Mesenteric fat pad (tissue), 1 donor: ENCODE results near the gene NCAPD2. TPM values are rescaled to one million over a fixed set of nuclear protein-coding genes. Genes with fewer than 3 reads are reported as not detected.
"Not testable (repeated sequence)": the region's sequence is repeated elsewhere in the genome, so short reads cannot be mapped to it uniquely, and the experiment has no call there.

Source experiments
- DNase-seq: peaks from one replicate; pipeline ENCODE4 v3.0.0-alpha.2; 2020; ENCODE audit warnings: low spot score
- total RNA-seq: library from RNA; stranded (reverse); fragmentation: NEBNext Ultra II Directional; extraction: Animal tissue kit (Norgen Biotek cat#: 25700); gene quantifications from one replicate; pipeline ENCODE4 v1.2.1, GENCODE V29; 2021
- donor health status: DM: yes; HTN: yes; CAD: no.

NCAPD2 gene
- total RNA-seq, 1 donor from 2014 or later: 12.8 TPM

DNA sequence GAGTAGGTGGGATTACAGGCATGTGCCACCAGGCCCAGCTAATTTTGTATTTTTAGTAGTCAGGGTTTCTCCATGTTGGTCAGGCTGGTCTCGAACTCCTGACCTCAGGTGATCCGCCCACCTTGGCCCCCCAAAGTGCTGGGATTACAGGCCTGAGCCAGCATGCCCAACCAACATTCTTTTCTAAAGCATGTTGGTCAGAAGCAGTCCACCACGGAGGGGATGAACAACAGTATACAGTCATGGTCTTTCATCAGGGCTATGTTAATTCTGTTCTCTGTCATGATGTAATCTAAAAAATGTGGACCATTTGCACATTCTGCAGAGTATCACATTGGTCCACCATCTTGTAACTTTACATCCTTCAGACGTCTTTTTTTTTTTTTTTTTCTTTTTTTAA lies 4.5 kb upstream of the NCAPD2 start:
- DNase-seq: no peak

DNA sequence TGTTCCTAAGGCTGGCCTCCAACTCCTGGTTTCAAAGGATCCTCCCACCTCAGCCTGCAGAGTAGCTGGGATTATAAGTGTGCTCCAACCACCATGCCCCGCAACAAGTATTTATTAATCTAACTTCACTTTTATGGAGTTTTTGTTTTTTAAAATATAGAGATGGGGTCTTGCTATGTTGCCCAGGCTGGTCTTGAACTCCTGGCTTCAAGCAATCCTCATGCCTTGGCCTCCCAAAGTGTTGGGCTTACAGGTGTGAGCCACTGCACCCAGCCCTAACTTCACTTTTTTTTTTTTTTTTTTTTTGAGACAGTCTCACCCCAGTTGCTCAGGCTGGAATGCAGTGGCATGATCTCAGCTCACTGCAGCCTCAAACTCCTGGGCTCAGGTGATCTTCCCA lies 3.2 kb upstream of the NCAPD2 start:
- not testable (repeated sequence) for DNase-seq

DNA sequence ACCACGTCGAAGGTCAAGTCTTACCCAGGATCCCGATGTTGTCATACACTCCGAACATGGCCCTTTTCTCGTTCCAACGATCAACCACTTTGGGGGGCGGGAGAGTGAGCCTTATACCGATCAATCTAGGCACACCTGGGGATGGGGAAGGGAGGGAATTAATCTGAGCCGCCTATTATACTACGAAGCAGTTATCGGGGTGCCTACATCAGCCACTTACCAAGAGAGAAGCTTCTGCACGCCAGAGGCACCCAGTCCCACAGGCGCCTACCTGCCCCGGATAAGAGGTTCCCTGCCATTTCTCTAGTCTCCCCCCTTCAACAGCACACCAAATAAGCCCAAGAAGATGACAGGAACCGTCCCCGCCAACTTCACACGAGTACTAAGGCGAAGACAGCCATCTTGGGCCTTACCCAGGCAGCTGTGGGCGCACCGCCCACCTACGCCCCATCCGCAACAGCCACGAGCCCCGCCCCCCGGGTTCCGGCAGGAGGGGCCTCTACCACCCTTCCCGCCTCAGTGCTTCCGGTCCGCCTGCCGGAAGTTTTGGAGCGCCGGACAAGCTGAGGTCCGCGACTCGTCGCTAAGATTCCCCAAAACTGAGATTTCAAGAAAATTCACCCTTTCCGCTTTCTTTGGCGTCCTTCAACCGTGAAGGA lies 935 bp upstream of the NCAPD2 start, which contains the start of gene MRPL51:
TSS of gene MRPL51 (minus strand) at position 425 of the 659 bp plus-strand sequence. CDS start at position 299, 126 bp downstream.
- DNase-seq: peak; percentile 99

DNA sequence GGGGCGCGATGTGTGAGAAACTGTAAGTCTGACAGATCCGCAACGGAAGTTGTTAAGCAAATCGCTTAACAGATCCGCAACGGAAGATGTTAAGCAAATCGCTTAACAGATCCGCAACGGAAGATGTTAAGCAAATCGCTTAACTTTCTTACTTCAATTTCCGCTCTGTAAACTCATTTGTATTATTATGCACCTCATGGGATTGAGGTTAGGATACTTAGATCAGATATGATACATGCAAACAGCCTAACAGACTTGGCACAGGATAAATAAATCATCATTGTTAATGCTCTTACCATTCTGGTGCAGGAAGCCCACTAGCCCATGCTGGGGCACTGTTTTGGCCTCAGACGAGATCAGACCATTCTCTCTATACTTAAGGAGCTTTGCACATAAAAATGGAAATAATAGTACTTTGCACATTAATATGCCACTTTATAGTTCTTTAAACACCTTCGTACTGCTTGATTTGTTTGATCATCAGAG lies 399 bp downstream of the NCAPD2 start:
- DNase-seq: no peak

DNA sequence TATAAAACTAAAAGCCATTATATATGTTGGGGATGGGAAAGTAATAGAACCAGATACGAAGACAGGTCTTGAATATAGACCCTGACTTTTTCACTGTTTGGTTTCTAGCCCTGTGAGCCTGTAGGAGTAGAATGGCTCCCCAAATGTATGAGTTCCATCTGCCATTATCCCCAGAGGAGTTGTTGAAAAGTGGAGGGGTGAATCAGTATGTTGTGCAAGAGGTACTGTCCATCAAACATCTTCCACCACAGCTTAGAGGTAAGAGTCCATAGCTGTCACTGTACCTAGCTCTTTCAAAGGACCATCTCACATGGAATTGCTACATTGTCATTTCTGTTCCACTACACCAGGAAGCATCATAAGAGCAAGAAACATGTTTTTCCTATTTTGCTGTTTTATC lies 1.1 kb downstream of the NCAPD2 start:
- DNase-seq: no peak

DNA sequence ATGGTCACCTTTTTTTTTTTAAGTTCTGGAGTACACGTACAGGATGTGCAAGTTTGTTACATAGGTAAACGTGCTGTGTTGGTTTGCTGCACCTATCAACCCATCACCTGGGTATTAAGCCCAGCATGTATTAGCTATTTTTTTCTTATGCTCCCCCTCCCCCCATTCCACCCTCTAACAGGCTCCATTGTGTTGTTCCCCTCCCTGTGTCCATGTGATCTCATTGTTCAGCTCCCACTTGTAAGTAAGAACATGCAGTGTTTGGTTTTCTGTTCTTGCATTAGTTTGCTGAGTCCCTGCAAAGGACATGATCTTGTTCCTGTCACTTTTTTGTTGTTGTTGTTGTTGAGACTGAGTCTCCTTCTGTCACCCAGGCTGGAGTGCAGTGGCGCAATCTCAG lies 3.4 kb downstream of the NCAPD2 start:
- DNase-seq: not testable (repeated sequence)

DNA sequence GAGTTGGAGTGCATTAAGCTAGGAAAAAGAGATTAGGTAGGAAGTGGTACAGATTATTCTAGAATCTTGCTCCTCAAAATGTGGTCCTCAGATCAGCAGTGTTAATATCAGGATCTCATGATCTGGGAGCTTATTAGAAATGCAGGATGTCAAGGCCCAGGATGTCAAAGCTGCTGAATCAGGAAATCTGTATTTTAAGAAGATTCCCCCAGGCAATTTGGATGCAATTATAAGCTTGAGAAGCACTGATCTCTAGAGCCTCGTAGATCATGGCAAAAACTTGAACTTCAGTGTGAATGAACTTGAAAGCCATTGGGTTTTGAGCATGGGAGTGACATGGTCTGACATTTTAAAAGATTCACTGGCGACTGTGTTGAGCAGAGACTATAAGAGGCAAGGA lies 6.6 kb downstream of the NCAPD2 start:
- no peak for DNase-seq

DNA sequence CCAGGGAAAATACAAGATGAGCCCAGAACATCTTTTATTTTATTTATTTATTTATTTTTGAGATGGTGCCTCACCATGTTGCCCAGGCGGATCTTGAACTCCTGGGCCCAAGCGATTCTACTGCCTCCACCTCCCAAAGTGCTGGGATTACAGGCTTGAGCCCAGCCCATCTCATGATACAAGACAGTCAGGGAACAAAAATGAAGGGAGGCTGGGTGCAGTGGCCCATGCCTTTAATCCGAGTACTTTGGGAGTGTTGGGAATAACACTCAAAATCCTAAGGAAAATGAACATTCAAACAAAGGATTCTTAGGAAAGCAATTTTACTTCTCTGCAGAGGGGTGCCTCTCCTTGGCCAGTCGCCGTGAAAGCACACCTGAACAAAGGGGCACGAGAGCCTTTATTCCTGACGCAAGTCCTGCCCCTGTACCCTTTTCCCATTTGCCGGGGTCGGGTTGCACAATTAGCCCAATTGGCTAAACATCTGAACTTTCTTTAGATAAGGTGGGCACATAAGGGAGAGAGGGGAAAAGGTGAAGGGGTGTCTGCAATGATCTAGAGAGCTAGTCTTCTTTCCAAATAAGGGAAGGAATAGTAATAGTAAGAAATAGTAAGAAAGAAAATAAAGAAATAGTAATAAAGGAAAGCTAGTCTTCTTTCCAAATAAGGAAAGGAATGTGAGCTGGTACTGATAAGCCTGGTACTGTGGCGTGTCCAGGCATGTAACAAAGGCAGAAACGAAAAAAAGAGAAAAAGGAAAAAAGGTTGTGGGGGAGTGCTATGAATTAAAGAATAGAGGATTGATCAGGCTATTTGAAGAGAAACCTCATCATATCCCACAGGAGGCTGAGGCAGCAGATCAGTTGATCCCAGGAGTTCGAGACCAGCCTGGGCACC lies 13.4 kb downstream of the NCAPD2 start:
- DNase-seq: peak; percentile 49

DNA sequence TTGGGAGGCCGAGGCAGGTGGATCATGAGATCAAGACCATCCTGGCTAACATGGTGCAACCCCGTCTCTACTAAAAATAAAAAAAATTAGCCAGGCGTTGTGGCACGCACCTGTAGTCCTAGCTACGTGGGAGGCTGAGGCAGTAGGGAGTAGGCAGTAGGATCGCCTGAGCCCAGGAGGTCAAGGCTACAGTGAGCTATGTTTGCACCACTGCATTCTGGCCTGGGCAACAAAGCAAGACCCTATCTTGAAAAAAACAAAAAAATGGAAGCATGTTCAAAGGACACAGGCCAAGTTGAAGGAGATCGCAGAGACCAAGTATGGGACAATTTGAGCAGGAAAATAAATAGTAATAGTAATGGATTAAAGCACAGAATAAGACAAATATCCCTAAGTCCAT lies 14.2 kb downstream of the NCAPD2 start:
- no peak for DNase-seq

DNA sequence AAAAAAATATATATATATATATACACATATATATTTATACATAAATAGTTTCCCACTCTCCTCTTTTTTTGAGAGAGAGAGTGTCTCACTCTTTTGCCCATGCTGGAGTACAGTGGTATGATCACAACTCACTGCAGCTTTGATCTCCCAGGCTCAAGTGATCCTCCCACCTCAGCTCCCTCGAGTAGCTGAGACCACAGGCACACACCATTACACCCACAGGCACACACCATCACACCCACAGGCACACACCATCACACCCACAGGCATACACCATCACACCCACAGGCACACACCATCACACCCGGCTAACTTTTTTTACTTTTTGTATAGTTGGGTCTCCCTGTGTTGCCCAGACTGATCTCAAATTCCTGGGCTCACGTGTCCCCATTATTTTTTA lies 26.3 kb downstream of the NCAPD2 start:
- DNase-seq: no peak

DNA sequence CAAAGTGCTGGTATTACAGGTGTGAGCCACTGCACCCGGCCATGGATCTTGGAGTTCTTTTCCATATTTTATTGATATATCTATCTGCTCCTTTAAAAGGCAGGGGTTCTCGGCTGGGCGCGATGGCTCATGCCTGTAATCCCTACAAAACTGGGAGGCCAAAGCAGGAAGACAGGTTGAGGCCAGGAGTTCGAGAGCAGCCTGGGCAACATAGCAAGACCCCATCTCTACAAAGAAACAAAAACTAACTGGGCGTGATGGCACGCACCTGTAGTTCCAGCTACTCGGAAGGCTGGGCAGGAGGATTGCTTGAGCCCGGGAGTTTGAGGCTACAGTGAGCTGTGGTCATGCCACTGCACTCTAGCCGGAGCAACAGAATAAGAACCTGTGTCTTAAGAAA lies 28.3 kb downstream of the NCAPD2 start:
- DNase-seq: no peak

DNA sequence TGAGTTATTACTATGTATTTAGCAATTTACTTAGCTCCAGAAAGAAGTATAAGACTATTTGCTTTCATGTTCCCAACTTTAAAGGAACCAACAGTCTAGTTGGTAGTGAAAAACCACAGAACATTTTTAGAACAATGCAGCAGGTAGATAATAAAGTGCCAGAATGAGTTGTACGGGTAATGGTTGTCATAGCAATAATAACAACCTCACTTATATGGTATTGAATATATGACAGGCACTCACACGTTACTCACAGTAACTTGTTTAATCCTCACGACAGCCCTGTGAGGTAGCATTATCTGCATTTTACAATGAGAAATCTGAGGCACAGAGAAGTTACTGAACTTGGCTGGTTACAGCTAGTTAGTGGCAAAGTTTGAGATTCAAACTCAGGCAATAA lies 29.8 kb downstream of the NCAPD2 start:
- DNase-seq: no peak

DNA sequence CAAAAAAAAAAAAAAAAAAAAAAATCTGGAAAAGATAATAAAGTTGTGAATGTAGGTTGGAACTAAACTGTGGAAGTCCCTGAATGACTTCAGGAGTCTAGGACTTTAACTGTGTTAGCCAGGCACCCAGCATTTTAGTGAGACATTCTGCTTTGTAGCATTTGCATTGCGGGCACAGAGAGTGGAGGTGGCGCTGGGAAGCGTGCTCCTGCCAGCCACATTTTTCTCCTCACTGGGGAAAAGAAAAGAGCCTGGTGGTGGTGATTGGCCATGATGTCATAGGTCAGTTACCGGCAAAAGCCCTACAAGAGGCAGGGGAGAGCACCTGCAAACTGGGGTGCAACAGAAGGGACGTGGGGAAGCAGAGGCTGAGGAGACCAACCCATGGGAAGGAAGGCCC lies 30.7 kb downstream of the NCAPD2 start:
- DNase-seq: no peak

DNA sequence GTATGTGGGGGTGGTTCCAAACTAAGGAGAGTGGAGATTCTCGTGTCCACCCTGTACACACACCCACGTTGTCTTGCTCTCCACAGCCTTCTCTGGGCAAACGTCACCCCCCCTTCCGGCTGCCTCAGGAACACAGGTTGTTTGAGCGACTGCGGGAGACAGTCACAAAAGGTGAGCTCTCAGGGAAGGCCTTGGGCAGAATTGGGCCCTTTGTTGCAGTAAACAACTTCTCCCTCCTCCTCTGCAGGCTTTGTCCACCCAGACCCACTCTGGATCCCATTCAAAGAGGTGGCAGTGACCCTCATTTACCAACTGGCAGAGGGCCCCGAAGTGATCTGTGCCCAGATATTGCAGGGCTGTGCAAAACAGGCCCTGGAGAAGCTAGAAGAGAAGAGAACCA lies 32.3 kb downstream of the NCAPD2 start:
- no peak for DNase-seq

DNA sequence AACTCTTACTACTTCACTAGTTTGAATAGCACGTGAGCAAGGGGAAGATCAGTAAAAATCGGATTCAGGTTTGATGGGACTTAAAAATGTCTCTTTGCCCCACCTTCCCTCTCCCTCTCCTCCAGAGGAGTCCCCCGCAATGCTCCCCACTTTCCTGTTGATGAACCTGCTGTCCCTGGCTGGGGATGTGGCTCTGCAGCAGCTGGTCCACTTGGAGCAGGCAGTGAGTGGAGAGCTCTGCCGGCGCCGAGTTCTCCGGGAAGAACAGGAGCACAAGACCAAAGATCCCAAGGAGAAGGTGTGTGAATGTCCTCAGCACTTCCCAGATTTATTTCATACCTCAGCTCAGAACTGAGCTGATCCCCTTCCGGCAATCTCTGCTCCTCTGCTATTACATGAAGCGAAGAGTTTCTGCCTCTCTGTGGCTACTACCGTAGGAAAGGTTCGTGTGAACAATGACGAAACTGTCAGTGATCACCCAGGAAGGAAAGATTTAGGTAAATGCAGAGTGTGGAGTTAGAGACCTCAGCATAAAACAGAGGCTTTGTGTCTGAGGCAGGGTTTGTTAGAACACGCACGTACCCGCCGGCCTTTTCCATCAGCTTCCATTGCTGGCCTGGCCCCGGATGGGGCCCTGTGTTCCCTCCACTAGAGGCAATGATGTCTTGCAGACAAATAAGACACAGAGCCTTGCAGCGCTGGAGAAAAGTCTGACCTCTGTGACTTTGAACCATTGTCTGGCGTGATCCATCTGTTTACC lies 33.0 kb downstream of the NCAPD2 start:
- no peak for DNase-seq

DNA sequence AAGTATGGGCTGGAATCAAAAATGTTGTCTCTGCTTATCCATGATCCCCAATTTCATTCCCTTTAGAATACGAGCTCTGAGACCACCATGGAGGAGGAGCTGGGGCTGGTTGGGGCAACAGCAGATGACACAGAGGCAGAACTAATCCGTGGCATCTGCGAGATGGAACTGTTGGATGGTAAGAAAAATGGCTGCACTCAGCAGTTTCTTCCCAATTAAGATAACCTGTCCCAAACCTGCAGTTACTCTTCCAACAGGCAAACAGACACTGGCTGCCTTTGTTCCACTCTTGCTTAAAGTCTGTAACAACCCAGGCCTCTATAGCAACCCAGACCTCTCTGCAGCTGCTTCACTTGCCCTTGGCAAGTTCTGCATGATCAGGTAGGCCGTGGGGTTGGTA lies 33.8 kb downstream of the NCAPD2 start:
- DNase-seq: no peak

DNA sequence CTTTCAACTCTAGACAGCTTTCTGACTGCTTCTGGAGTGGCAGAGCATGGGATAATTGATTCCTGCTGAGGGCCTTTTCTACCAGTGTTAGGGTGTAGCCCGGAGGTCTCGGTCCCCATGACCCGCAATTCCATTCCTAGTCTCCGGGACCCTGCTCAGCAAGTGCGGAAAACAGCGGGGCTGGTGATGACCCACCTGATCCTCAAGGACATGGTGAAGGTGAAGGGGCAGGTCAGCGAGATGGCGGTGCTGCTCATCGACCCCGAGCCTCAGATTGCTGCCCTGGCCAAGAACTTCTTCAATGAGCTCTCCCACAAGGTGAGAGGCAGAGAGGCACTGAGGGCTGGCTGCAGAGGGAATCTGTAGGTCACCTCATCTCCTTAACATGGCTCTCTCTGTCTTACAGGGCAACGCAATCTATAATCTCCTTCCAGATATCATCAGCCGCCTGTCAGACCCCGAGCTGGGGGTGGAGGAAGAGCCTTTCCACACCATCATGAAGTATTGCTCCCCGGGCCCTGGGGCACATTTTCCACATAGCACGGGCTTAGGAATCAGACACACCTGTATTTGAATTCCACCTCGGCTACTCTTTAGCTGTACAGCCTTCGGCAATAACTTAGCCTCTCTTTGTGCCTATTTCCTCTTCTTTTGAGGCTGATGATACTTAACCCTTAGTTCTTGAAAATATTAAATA lies 34.8 kb downstream of the NCAPD2 start:
- DNase-seq: no peak

DNA sequence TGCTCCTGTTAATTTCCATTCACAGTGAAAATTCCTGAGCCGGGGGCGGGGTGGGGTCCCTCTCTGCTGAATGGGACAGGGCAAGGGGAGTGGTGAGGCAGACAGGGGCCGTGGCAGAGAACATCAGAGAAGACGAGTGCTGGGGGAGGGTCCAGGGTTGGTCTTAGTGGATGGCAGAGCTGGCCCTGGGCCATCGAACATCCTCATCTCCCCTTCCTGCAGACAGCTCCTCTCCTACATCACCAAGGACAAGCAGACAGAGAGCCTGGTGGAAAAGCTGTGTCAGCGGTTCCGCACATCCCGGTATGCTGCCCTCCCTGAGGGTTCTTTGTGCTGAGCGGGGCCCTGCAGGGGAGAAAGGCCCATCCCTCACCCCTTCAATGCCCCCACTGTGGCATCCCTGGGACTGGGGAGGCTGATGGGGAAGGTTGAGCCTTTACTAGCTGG lies 35.4 kb downstream of the NCAPD2 start:
- no peak for DNase-seq

DNA sequence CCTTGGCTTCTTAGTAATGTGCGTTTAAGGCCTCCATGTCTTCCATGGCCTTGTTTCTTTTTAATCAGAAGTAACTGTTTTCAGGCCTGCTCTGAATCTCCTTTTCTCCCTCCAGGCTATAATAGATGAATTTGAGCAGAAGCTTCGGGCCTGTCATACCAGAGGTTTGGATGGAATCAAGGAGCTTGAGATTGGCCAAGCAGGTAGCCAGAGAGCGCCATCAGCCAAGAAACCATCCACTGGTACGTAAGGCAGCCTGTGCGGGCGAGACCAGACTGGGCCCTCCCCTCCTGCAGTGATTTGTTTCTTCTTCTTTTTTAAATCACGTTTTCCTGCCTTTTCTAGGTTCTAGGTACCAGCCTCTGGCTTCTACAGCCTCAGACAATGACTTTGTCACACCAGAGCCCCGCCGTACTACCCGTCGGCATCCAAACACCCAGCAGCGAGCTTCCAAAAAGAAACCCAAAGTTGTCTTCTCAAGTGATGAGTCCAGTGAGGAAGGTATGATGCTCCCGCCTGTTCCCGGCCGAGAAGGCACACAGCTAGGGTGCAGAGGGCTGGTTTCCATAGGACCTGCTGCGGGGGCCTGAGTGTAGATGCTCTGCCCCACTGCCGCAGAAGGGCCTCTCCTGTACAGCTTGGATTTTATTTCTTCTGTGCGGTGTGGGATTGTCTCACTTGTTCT lies 36.8 kb downstream of the NCAPD2 start:
- no peak for DNase-seq
